Activated T-cell treated with anti-CD3 and anti-CD28 coated beads for 1 hour (primary cell): ENCODE measurements around the gene KCNIP2.
A peak's percentile ranks its signal among the peaks of the same experiment; 100 is the strongest.

Experiments used
- DNase-seq: peaks from one replicate; pipeline ENCODE4 v3.0.0-alpha.2; 2020; ENCODE audit warnings: low read depth

Gene KCNIP2

GRCh38 chr10:101782811-101783735, 60.5 kb downstream of the KCNIP2 start, which contains the start of gene NPM3:
Gene NPM3 (minus strand): TSS chr10:101783446. CDS start chr10:101783390, 56 bp downstream.
- peak; percentile 77 for DNase-seq

- DNase-seq, result no peak
Measured at GRCh38 chr10:101781984-101782810, 61.4 kb downstream of the KCNIP2 start.

GRCh38 chr10:101781655-101781983, 62.0 kb downstream of the KCNIP2 start:
- DNase-seq, result no peak

- peak; percentile 60 for DNase-seq
Measured at GRCh38 chr10:101780818-101781654, 62.6 kb downstream of the KCNIP2 start.

GRCh38 chr10:101780187-101780817, 63.3 kb downstream of the KCNIP2 start:
- DNase-seq, result no peak

- peak; percentile 86 for DNase-seq
Measured at GRCh38 chr10:101779544-101780186, 63.9 kb downstream of the KCNIP2 start.

GRCh38 chr10:101778781-101779543, 64.6 kb downstream of the KCNIP2 start:
- no peak for DNase-seq

- no peak for DNase-seq
Measured at GRCh38 chr10:101778151-101778780, 65.3 kb downstream of the KCNIP2 start.

GRCh38 chr10:101777619-101778145, 65.9 kb downstream of the KCNIP2 start:
- no peak for DNase-seq

- no peak for DNase-seq
Measured at GRCh38 chr10:101776161-101776817, 67.3 kb downstream of the KCNIP2 start.
